ENCODE measurements around the gene GALM. TPM values are rescaled to one million over a fixed set of nuclear protein-coding genes. Genes with fewer than 3 reads are reported as not detected.
A peak's percentile ranks its signal among the peaks of the same experiment; 100 is the strongest.
"Not testable (repeated sequence)": the region's sequence is repeated elsewhere in the genome, so short reads cannot be mapped to it uniquely, and the experiment has no call there.

Gene GALM
- polyA plus RNA-seq, 3 donors = 53.7 to 69.4 (median 55.9) TPM

- not testable (repeated sequence) for DNase-seq (ENCODE audit: low read depth in 3 of 3, low spot score in 2 of 3)
Measured at GRCh38 chr2:38737000-38737698, 71.2 kb downstream of the GALM start.

GRCh38 chr2:38737925-38738324, 72.0 kb downstream of the GALM start:
- DNase-seq (ENCODE audit: low read depth in 3 of 3, low spot score in 2 of 3) = no peak

- no peak for DNase-seq (ENCODE audit: low read depth in 3 of 3, low spot score in 2 of 3)
Measured at GRCh38 chr2:38739524-38739923, 73.6 kb downstream of the GALM start.

- no peak for DNase-seq (ENCODE audit: low read depth in 3 of 3, low spot score in 2 of 3)
Measured at GRCh38 chr2:38740851-38741731, 75.2 kb downstream of the GALM start.

DNA sequence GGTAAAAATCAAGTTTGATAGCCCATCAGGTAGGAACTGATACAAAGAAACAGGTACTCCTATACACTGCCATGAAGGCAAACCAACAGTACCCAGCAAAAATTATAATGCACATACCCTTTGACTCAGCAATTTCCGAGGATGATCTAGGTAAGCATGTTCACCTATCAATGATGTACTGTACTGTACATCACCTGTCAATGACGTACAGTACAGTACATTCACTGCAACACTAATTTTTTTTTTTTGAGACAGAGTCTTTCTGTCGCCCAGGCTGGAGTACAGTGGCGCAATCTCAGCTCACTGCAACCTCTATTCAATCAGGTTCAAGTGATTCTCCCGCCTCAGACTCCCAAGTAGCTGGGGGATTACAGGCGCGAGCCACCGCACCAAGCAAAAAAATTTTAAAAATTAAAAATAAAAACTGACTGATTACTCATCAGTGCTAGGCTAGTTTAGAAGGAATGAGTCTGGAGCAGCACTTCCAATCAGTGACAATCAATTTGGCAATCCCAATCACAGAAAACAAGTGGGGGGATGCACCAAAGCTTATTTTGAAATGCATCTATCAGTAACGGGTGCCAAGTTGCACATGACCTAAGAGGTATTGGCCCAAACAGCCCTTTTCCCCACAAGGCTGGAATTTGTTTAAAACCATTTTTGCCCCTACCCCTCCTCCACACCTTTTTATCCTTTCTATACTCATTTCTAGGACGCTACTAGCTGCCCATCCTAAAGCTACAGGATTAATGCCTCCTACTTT, 77.1 kb downstream of the GALM start:
- DNase-seq (ENCODE audit: low read depth in 3 of 3, low spot score in 2 of 3) = no peak

GRCh38 chr2:38743672-38744398, 77.9 kb downstream of the GALM start:
- no peak for DNase-seq (ENCODE audit: low read depth in 3 of 3, low spot score in 2 of 3)

DNA sequence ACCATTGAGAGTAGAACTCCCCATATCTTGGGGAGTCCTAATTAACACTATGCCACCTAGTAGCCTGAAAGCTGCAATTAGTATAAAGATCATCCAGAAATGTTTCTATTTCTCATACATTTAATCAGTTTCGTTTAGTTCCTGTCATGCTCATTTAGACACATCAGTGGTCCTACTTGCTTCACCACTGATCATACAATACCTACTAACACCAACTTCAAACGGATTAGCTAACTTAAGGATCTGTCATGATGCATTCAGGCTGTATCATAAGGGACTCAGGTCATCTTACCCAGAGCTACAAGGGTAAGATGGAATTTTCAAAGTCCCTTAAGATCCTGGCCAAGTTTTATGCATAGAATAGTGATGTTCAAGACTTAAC, 78.5 kb downstream of the GALM start:
- no peak for DNase-seq (ENCODE audit: low read depth in 3 of 3, low spot score in 2 of 3)

- no peak for DNase-seq (ENCODE audit: low read depth in 3 of 3, low spot score in 2 of 3)
Measured at GRCh38 chr2:38745267-38745666, 79.4 kb downstream of the GALM start.

DNA sequence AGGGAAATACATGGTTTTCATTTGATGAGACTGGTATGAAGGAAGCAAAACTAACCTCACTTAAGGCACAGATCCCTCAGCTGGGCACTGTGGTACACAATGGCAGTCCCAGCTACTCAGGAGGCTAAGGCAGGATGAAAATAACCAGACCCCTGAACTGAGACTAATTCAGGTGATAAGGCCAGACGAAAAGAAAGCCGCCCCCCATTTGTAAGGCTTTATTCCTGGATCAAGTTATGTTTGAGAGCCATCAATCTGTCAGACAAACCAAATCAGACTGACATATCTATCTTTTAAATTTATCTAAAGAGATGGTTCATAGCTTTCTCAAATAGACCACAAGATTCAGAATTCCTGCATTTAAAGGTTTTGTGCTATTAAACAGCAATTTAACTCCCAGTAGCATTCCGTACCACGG, 81.1 kb downstream of the GALM start:
- DNase-seq (ENCODE audit: low read depth in 3 of 3, low spot score in 2 of 3) = no peak

DNA sequence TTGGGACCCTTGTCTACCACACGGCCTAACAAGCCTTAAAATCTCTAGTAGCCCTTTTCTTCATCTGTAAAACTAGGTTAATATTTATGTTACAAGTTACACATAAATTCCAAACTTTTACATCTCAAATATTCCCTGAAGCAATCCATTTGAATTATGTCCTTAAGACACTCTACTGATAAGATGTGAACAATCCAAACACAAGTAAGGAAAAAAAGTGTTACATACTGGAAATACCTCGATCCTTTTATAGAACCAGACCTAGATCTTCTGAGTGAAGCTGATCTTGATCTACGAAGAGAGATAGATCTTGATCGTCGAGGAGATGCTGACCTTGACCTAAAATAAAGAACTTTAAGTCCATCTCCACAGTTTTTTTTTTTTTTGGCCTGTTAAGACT, 81.9 kb downstream of the GALM start:
- no peak for DNase-seq (ENCODE audit: low read depth in 3 of 3, low spot score in 2 of 3)

DNA sequence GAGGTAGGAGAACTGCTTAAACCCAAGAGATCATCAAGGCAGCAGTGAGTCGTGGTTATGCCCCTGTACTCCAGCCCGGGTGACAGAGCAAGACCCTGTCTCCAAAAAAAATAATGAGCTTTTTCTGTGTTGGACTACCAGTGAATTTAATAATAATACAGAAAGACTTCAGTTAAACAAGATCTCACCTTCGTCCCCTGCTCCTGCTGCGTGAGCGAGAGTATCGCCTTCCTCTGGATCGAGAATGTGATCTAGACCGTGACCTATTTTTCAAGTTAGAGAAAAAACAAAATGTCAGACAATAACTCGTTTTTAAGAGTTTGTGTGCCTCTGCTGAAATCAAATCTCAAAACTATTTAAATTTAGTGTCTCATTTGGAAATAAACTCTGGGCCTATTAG, 82.5 kb downstream of the GALM start:
- no peak for DNase-seq (ENCODE audit: low read depth in 3 of 3, low spot score in 2 of 3)

DNA sequence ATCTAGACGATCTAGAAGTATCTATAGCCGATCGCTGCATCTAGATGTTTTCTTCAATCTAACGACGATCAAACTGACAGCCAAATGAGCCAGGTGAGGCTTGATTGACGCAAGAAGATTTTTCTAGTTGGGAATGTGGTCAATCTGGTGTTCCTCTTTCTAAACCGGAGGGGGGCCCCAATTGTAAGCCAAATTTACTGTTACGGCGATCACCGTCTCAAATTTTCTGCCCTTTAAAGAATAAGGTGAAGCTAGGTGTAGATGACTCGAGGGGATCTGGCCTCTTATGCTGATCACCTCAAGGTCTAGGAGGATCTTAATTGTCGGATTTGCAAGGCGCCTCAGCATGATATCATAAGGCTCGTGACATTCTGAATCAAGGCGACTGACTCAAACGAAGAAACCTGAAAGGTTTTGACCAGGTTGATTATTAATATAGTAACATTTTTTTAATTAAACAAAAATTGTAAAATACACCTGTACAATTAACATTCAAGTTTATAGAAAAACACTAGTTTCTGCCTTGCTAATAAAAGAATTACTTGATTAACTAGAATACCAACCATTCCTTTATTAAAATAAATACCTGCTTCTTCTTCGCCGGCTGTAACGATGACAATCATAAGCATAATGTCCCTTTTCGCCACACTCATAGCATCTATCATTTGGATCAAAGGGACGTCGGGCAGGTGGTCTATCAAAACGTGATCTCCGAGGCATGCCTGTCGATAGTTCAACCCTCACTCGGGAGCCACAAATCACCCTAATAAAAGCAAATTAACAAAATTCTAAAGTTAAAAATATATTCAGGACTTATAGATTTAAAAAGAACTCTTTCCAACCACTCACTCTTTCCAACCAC, 83.3 kb downstream of the GALM start:
- no peak for DNase-seq (ENCODE audit: low read depth in 3 of 3, low spot score in 2 of 3)

- DNase-seq (ENCODE audit: low read depth in 3 of 3, low spot score in 2 of 3) = peak in 1 of 3 donors; percentile 29
Measured at GRCh38 chr2:38750011-38750890, 84.3 kb downstream of the GALM start.

- DNase-seq (ENCODE audit: low read depth in 3 of 3, low spot score in 2 of 3) = peak; percentile 99 to 100 (median 100)
Measured at GRCh38 chr2:38750891-38751595, 85.1 kb downstream of the GALM start, which contains the start of gene SRSF7. SRSF7 (minus strand) TSS chr2:38751361; CDS start chr2:38751256, 105 bp downstream.

- DNase-seq (ENCODE audit: low read depth in 3 of 3, low spot score in 2 of 3) = no peak
Measured at GRCh38 chr2:38751596-38752410, 85.9 kb downstream of the GALM start.

DNA sequence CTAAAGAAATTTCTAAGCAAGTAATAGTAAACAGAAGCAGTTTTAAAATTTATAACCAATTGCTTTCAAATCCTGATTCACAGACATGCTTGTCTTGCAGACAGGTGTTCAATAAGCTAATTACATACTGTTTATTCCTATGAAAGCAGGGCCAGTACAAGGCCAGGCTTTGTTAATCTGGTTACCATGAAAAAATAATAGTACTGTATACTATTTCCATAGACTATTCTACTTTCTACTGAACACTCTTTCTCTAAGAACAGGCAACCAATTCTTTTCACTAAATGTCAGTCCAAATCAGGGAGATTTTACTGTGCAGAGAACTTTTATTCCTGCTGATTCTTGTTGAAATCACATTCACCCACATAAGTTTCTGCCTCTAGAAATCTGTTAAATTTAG, 88.1 kb downstream of the GALM start:
- DNase-seq (ENCODE audit: low read depth in 3 of 3, low spot score in 2 of 3) = no peak

DNA sequence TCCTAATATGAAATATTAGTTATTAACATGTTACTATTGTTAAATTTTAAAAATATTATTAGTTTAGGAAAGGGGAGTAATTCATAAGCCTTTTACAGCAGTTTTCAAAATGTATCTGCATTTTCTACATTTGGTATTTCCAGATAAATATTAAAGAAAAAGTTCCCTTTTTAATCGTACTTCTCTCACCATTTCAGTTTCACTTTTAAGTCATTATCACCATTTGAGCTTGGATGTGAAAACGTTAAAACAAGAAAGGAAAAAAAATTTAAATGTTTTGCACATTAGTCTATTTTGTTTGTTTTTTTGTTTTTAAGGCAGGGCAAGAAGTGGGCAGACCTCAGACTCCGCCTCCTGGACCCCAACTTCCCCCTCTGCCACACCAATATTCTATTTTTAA, 88.6 kb downstream of the GALM start:
- no peak for DNase-seq (ENCODE audit: low read depth in 3 of 3, low spot score in 2 of 3)

All from right renal cortex interstitium (tissue), 3 donors.